ENCODE data around the gene FANCF.

FANCF gene

DNA sequence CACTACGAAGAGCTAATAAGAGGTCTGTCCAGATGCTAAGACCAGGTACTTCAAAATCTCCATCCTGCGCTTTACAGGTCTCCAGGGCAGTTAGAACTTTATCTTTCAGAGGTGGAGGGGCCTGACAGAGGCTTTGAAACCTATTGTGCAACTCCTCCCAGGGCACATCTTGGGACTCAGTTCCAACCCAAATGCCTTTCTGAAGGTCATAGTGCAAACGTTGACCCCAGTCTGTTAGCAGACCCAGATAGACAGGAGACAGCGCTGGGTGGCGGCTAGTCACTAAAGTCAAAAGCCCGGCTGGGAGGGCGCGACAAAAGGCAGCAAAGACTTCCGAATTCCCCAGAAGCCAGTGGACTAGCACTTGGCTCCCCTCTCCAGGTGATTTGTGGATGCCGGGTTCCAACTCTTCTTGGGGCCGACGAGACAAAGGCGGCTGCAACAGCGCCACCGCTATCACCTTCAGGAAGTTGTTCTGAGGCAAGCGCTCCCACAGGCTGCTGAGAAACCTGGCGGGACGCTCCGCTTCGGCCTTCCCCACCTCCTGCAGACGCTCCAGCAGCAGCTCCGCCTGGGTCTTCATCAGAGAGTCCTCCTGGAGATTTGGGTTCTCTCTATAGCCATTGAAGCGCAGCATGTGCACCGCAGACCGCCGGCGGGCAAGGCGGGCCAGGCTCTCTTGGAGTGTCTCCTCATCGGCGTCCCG is 728 bp downstream of the FANCF start:
- DNase-seq: no peak

DNA sequence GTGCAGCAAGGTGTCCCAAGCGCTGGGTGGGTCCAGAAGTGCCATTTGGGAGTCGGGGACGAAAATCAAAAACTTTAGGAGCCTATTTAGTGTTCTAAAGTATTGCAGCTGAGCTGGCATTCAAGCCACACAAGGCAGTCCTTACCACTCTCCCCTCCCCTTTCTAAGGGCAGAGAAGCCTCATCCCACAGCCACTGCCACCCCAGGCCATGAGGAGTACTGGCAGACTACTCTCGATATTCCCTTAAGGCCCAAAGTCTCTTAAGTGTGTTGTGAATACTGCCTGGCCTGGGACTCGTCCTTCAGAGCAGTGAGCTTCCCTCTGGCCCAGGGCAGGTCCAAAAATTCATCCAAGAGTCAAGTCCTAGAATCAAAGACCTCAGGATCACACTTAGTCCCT is 7.8 kb downstream of the FANCF start:
- DNase-seq: no peak

DNA sequence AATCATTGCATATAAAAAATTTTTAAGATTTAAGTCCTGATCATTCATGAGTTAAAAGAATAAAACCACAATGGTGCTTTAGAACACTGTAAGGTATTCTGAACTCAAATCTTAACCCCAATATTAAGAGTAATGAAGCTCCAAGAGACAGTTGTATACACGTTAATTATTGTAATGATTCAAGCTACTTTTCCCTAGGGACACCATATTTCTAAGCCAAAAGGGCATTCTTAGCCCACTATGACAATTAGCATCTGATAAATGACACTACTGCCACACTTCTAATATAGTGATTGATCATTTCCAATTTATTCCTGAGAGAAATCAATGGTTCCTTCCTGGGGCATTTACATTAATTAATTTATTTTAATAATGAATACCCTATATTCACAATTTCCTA is 21.7 kb downstream of the FANCF start:
- no peak for DNase-seq

DNA sequence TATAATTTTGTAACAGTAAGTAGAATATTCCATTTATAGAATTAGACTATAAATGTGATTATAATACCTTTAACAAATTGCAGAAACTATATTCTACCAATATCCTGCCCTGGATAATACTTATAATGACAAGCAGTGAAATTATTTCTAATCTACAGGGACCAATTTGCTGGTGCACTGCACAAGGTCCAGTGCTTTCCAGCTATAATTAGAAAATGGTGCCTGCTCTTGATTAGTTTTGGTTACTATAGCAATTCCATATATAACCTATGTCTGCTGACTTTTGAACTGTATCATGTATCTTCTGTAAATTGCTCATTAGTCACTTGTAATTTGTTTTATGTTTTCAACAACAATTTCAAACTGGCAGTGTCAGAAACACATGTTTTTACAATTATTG is 23.1 kb downstream of the FANCF start:
- DNase-seq: no peak

DNA sequence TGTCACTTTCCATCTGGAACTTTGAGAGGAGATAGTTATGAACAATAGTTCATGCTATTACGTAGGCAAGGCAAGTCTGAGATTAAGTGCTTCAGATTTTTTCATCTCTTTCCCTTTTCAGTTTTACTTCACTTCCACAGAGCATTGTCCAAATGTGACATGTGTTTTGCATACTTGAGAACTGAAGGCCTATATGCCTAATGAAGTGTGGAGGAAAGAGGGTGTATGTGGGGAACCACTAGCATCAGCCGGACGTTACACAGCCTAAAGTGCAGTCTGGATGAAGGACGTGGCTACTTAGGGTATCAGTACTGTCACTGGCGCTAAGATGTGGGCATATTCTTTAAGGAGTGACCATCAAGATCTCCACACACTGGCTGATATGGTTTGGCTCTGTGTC is 26.2 kb downstream of the FANCF start:
- DNase-seq: no peak

DNA sequence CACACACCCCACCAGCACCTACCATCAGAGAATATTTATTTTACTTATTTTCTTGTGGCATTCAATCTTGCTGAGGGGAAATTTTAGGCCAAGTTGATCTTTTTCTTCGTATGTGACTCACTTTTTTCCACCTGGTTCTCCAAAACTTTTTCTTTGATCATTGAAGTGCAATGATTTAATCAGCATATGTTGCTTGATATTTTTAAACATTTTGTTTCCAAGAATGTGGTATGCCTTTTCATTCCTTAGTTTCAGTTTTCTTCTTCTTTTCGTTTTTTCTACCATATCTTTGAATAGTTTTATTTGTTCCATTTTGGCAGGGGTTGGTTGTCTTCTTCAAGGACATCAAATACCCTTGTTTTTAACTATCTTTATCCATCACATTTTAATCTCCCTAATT is 28.6 kb downstream of the FANCF start:
- DNase-seq: no peak

DNA sequence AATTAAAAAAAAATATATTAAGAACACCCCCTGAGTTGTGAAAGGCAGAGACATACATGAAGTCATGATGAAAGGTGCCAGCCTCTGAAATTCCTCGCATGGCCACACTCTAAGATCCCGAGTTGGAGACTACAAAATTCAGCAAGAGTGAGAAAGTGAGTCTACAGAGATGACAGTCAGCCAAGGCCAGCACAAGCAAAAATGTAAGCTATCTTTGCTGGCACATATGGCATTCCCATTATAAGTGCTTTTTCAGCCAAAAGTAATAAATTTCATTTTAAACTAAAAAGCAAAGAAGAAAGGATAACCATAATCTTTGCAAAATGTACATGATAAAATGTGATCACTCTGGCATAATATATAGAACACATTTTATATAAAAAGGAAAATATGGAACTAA is 40.6 kb downstream of the FANCF start:
- no peak for DNase-seq

DNA sequence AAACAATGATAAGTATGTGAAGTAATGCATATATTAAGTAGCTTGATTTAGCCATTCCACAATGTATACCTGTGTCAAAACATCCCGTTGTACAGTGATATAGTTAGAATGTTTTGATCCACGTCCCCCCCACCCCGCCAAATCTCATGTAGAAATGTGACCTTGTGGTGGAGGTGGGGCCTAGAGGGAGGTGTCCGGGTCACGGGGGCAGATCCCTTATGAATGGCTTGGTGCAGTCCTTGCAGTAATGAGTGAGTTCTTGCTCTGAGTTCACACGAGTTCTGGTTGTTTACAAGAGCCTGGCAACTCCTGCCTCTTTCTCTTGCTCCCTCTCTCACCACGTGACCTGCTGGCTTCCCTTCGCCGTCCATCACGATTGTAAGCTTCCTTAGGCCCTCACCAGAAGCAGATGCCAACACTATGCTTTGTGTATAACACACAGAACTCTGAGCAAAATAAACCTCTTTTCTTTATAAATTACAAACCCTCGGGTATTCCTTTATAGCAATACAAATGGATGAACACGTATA is 41.6 kb downstream of the FANCF start:
- no peak for DNase-seq

DNA sequence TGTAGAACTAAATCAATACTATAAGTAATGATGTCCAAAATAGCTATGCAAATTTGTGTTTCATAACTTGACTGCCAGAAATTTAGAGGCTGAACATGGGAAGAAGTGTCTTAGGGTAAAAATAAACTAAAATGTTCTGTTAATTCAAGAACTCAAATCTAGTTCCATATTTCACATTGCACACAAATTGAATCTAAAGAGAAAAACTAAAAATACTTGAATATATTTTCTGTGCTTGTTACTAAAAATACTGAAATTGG is 43.5 kb downstream of the FANCF start:
- no peak for DNase-seq

DNA sequence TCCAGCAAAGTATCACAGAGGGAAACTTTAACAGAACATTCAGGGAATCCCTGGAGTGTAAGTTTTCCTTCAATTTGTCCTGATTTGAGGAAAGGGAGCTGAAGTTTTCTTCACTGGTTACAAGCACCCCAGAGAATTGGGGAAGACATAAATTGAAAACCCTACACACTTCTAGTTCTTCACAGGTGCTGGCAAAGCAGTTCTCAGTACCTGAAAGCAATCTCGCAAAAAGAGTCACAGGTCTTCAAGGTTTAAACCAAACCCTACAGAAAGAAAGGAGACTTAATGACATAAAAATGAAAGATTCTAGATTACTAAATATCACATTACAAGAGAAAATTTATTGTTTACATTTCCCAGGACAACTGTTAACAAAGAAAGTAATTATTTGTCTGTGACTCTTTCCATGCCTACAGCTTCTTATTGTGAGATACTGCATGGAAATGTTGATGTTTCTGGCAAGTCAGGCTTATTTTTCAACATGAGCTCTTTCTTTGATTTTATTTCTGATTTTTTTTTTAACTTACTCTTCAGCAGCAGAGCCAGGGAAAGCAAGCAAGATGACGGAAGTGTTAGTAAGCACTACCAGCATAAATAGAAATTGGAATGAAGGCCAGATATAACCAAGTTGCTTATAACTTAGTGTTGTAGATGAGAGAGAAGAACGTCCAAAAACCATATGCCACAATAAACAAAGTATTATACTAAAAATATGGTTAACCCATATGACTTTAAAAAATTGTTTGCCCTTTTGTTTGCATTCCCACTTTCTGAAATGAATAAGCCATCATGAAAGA is 44.1 kb downstream of the FANCF start:
- no peak for DNase-seq

DNA sequence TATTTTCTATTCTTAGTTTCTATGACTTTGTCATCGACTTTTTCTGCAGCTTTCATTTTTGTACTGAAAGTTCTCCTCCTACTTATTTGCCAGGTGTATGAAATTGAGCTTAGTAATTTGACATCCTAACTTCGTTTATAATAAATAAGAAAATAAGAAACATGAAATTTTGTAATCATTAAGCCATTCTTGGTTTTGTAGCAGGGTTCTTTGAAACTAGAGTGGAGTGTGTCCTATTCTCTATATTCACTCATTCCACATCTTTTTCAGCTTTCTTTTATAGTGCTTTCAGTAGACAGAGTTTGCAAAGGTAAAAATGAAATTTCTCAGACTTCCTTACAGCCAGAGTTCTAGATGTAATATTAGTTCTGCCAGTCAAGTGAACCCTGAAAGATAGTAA is 47.8 kb downstream of the FANCF start:
- no peak for DNase-seq
